ENCODE results near the gene HES3. TPM values are rescaled to one million over a fixed set of nuclear protein-coding genes. Genes with fewer than 3 reads are reported as not detected.

Gene HES3
- total RNA-seq, 1 donor from 2014 or later = not detected

- H3K27me3 ChIP-seq (ENCODE audit: control insufficient read depth in 3 of 3, insufficient read depth in 3 of 3, low read length in 3 of 3) = peaks cover 4 to 30% (median 21%) of the 10 kb centered on the region in 3 donors
- peaks cover 0 to 2% (median 0%) of the 10 kb centered on the region in 3 donors for H3K36me3 ChIP-seq (ENCODE audit: control insufficient read depth in 3 of 3, insufficient read depth in 3 of 3, low read length in 3 of 3)
- no peak overlapping the region for H3K9ac ChIP-seq (ENCODE audit: low read depth in 1 of 3, low read length in 3 of 3)
- peaks cover 12 to 29% (median 28%) of the 10 kb centered on the region in 3 donors for H3K4me1 ChIP-seq (ENCODE audit: control insufficient read depth in 3 of 3, insufficient read depth in 3 of 3, low read length in 3 of 3)
- H3K9me3 ChIP-seq (ENCODE audit: control insufficient read depth in 3 of 3, low read length in 3 of 3) = no peaks in the 10 kb centered on the region
- H3K4me3 ChIP-seq (ENCODE audit: low read length in 3 of 3) = peak overlapping the region in 1 of 3 donors; percentile 6
- no peak overlapping the region for H3K27ac ChIP-seq (ENCODE audit: low read depth, low read length)
Observed at GRCh38 chr1:6207075-6207885, 36.7 kb upstream of the HES3 start.

DNA sequence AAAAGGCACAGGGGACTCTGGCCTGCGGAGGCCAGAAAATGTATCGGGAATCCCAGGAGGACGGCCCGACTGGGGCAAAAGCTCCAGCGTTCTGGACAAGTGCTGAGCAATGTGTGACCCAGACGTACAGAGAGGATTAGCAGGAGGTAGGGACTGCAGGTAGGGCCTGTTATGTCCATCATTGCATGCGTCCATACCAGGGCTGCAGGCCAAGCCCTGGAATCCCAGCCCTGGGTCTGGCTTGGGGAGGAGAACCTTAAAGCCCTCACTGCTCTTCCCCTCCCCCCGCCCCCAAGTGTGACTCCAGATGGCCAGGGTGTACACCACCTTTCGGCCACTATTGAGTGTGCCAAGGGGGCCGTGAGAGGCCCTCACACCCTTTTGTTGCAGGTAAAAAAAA, 36.1 kb upstream of the HES3 start:
- no peak overlapping the region for H3K4me3 ChIP-seq (ENCODE audit: low read length in 3 of 3)
- H3K27ac ChIP-seq (ENCODE audit: low read depth, low read length) = no peak overlapping the region
- H3K36me3 ChIP-seq (ENCODE audit: control insufficient read depth in 3 of 3, insufficient read depth in 3 of 3, low read length in 3 of 3) = peaks cover 0 to 4% (median 3%) of the 10 kb centered on the region in 3 donors
- H3K9ac ChIP-seq (ENCODE audit: low read depth in 1 of 3, low read length in 3 of 3) = no peak overlapping the region
- H3K27me3 ChIP-seq (ENCODE audit: control insufficient read depth in 3 of 3, insufficient read depth in 3 of 3, low read length in 3 of 3) = peaks cover 4 to 30% (median 21%) of the 10 kb centered on the region in 3 donors
- no peaks in the 10 kb centered on the region for H3K9me3 ChIP-seq (ENCODE audit: control insufficient read depth in 3 of 3, low read length in 3 of 3)
- H3K4me1 ChIP-seq (ENCODE audit: control insufficient read depth in 3 of 3, insufficient read depth in 3 of 3, low read length in 3 of 3) = peaks cover 12 to 29% (median 28%) of the 10 kb centered on the region in 3 donors

GRCh38 chr1:6208723-6209660, 35.0 kb upstream of the HES3 start:
- H3K9ac ChIP-seq (ENCODE audit: low read depth in 1 of 3, low read length in 3 of 3) = peak overlapping the region in 1 of 3 donors; percentile 64
- peaks cover 4 to 30% (median 21%) of the 10 kb centered on the region in 3 donors for H3K27me3 ChIP-seq (ENCODE audit: control insufficient read depth in 3 of 3, insufficient read depth in 3 of 3, low read length in 3 of 3)
- no peaks in the 10 kb centered on the region for H3K9me3 ChIP-seq (ENCODE audit: control insufficient read depth in 3 of 3, low read length in 3 of 3)
- peak overlapping the region; percentile 33 to 63 (median 38) for H3K4me3 ChIP-seq (ENCODE audit: low read length in 3 of 3)
- no peak overlapping the region for H3K27ac ChIP-seq (ENCODE audit: low read depth, low read length)
- H3K36me3 ChIP-seq (ENCODE audit: control insufficient read depth in 3 of 3, insufficient read depth in 3 of 3, low read length in 3 of 3) = peaks cover 0 to 4% (median 4%) of the 10 kb centered on the region in 3 donors
- peaks cover 12 to 29% (median 28%) of the 10 kb centered on the region in 3 donors for H3K4me1 ChIP-seq (ENCODE audit: control insufficient read depth in 3 of 3, insufficient read depth in 3 of 3, low read length in 3 of 3)

- H3K9ac ChIP-seq (ENCODE audit: low read depth in 1 of 3, low read length in 3 of 3) = peak overlapping the region in 1 of 3 donors; percentile 64
- no peak overlapping the region for H3K27ac ChIP-seq (ENCODE audit: low read depth, low read length)
Observed at GRCh38 chr1:6209661-6210580, 34.1 kb upstream of the HES3 start.

DNA sequence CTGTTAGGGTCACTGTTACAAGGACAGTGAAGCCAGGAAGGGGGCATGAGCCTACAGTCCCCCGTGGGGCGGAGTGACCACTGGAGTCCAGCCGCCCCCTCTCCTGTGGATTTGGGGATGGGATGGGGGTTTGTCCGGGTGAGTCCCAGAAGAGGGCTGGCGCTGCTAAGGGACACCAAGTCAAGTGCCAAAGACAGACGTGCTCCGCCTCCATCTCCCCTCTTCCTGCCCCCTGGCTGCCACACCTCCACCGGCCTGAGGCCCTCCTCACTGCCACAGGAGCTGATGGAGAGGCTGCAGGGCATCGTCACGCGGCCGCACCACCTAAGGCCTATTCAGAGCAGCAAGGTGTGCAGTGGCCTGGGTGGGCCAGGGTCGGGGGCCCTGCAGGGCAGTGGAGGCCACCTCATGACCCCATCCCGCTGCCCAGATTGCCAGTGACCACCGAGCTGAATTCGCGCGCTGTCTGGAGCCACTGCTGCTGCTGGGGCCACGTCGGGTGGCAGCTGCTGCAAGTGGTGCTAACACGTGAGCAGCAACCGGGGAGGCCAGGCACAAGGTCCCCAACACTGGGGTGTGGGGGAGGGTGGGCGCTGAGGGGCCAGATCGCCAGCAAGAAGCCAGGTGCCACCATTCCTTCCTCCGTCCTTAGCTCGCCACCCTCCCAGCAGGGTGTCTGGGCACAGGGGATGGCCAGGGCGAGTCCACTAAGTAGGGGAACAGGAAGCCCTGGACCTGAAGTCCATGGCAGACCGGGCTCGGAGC, 33.2 kb upstream of the HES3 start:
- peaks cover 4 to 18% (median 18%) of the 10 kb centered on the region in 3 donors for H3K27me3 ChIP-seq (ENCODE audit: control insufficient read depth in 3 of 3, insufficient read depth in 3 of 3, low read length in 3 of 3)
- no peak overlapping the region for H3K9ac ChIP-seq (ENCODE audit: low read depth in 1 of 3, low read length in 3 of 3)
- H3K4me3 ChIP-seq (ENCODE audit: low read length in 3 of 3) = no peak overlapping the region
- peaks cover 3 to 4% (median 4%) of the 10 kb centered on the region in 3 donors for H3K36me3 ChIP-seq (ENCODE audit: control insufficient read depth in 3 of 3, insufficient read depth in 3 of 3, low read length in 3 of 3)
- H3K9me3 ChIP-seq (ENCODE audit: control insufficient read depth in 3 of 3, low read length in 3 of 3) = no peaks in the 10 kb centered on the region
- peaks cover 12 to 19% (median 18%) of the 10 kb centered on the region in 3 donors for H3K4me1 ChIP-seq (ENCODE audit: control insufficient read depth in 3 of 3, insufficient read depth in 3 of 3, low read length in 3 of 3)
- H3K27ac ChIP-seq (ENCODE audit: low read depth, low read length) = no peak overlapping the region

More at GRCh38 chr1:6209661-6210580, 34.1 kb upstream of the HES3 start:
- no peaks in the 10 kb centered on the region for H3K9me3 ChIP-seq (ENCODE audit: control insufficient read depth in 3 of 3, low read length in 3 of 3)
- peaks cover 4 to 26% (median 21%) of the 10 kb centered on the region in 3 donors for H3K27me3 ChIP-seq (ENCODE audit: control insufficient read depth in 3 of 3, insufficient read depth in 3 of 3, low read length in 3 of 3)
- H3K4me3 ChIP-seq (ENCODE audit: low read length in 3 of 3) = peak overlapping the region; percentile 33 to 58 (median 38)
- peaks cover 12 to 26% (median 25%) of the 10 kb centered on the region in 3 donors for H3K4me1 ChIP-seq (ENCODE audit: control insufficient read depth in 3 of 3, insufficient read depth in 3 of 3, low read length in 3 of 3)
- peaks cover 0 to 4% (median 4%) of the 10 kb centered on the region in 3 donors for H3K36me3 ChIP-seq (ENCODE audit: control insufficient read depth in 3 of 3, insufficient read depth in 3 of 3, low read length in 3 of 3)

DNA sequence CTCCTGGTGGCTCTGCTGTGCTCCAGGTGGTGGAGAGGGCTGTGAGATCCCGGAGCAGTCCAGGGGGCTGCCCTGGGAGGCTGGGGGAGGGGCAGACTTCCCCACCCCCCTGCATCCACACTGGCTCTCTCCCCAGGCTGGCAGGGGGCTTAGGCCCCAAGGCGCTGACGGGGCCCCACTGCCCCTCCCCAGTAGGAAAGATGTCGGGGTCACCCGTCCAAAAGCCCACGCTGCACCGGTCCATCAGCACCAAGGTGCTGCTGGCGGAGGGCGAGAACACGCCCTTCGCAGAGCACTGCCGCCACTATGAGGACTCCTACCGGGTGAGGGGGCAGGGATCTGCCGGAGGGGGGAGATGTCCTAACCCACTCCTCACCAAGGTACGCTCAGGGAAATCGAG, 32.2 kb upstream of the HES3 start:
- Histone ChIP-seq H3K36me3 (ENCODE audit: control insufficient read depth in 3 of 3, insufficient read depth in 3 of 3, low read length in 3 of 3) (peaks cover 4 to 6% (median 4%) of the 10 kb centered on the region in 3 donors), H3K27me3 (ENCODE audit: control insufficient read depth in 3 of 3, insufficient read depth in 3 of 3, low read length in 3 of 3) (peaks cover 4 to 10% (median 9%) of the 10 kb centered on the region in 3 donors), H3K9ac (ENCODE audit: low read depth in 1 of 3, low read length in 3 of 3) (no peak overlapping the region), H3K27ac (ENCODE audit: low read depth, low read length) (no peak overlapping the region), H3K4me3 (ENCODE audit: low read length in 3 of 3) (no peak overlapping the region), H3K4me1 (ENCODE audit: control insufficient read depth in 3 of 3, insufficient read depth in 3 of 3, low read length in 3 of 3) (peaks cover 11 to 14% (median 13%) of the 10 kb centered on the region in 3 donors), H3K9me3 (ENCODE audit: control insufficient read depth in 3 of 3, low read length in 3 of 3) (no peaks in the 10 kb centered on the region)

DNA sequence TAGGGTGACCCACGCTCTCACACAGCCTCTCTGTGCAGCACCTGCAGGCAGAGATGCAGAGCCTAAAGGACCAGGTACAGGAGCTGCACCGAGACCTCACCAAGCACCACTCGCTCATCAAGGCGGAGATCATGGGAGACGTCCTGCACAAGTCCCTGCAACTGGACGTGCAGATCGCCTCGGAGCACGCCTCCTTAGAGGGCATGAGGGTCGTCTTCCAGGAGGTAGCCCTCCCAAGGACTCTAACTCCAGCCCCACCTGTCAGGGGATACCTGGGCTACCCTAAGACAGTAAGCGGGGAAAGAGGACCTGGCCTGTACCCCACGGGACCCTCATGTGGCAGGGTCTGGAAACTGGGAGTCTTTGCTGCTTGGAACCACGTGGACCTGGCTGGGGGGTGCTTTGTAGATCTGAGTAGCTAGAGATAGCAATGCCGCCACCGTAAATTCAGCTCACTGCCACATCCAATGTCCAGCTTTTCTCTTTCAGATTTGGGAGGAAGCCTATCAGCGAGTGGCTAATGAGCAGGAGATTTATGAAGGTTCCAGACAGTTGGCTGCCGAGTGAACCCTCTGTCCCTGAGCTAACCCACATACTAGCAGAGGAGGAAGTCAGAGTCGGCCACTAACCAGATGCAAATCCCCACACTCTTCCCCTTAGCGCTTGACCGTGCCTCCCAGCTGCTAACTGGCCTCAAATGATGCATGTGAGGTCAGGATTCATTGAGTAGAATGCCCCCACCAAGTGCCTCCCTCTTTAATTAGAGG, 31.6 kb upstream of the HES3 start:
- H3K9me3 ChIP-seq (ENCODE audit: control insufficient read depth in 3 of 3, low read length in 3 of 3) = no peaks in the 10 kb centered on the region
- H3K9ac ChIP-seq (ENCODE audit: low read depth in 1 of 3, low read length in 3 of 3) = no peak overlapping the region
- no peak overlapping the region for H3K4me3 ChIP-seq (ENCODE audit: low read length in 3 of 3)
- H3K27me3 ChIP-seq (ENCODE audit: control insufficient read depth in 3 of 3, insufficient read depth in 3 of 3, low read length in 3 of 3) = peaks cover 0 to 7% (median 4%) of the 10 kb centered on the region in 3 donors
- H3K36me3 ChIP-seq (ENCODE audit: control insufficient read depth in 3 of 3, insufficient read depth in 3 of 3, low read length in 3 of 3) = peaks cover 4 to 9% (median 5%) of the 10 kb centered on the region in 3 donors
- H3K27ac ChIP-seq (ENCODE audit: low read depth, low read length) = no peak overlapping the region
- H3K4me1 ChIP-seq (ENCODE audit: control insufficient read depth in 3 of 3, insufficient read depth in 3 of 3, low read length in 3 of 3) = peaks cover 7 to 11% (median 9%) of the 10 kb centered on the region in 3 donors

- H3K9me3 ChIP-seq (ENCODE audit: control insufficient read depth in 3 of 3, low read length in 3 of 3) = no peaks in the 10 kb centered on the region
- H3K4me3 ChIP-seq (ENCODE audit: low read length in 3 of 3) = no peak overlapping the region
- no peak overlapping the region for H3K9ac ChIP-seq (ENCODE audit: low read depth in 1 of 3, low read length in 3 of 3)
- H3K27me3 ChIP-seq (ENCODE audit: control insufficient read depth in 3 of 3, insufficient read depth in 3 of 3, low read length in 3 of 3) = no peaks in the 10 kb centered on the region
- peaks cover 25 to 29% (median 27%) of the 10 kb centered on the region in 3 donors for H3K4me1 ChIP-seq (ENCODE audit: control insufficient read depth in 3 of 3, insufficient read depth in 3 of 3, low read length in 3 of 3)
- peak overlapping the region; percentile 25 for H3K27ac ChIP-seq (ENCODE audit: low read depth, low read length)
- H3K36me3 ChIP-seq (ENCODE audit: control insufficient read depth in 3 of 3, insufficient read depth in 3 of 3, low read length in 3 of 3) = peaks cover 6 to 12% (median 7%) of the 10 kb centered on the region in 3 donors
Observed at GRCh38 chr1:6218375-6219164, 25.4 kb upstream of the HES3 start.

All from skeletal muscle tissue (tissue), 4 donors.